22Rv1 (cell line): Measurements from ENCODE around the gene JHY.

Experiments
- H3K27ac ChIP-seq: fragments of 450-650 bp; 2 replicates; pipeline ENCODE4 v1.5.1; 2017
- ZFX ChIP-seq: fragments of 450-650 bp; IDR thresholded peaks from 2 replicates; pipeline ENCODE4 v1.6.1; 2017; ENCODE audit warnings: antibody characterized with exemption, borderline replicate concordance
- TF ChIP-seq, protein P1 (sequence below): fragments of 450-650 bp; IDR thresholded peaks from 2 replicates; pipeline ENCODE4 v1.5.1; 2017; ENCODE audit warnings: mild to moderate bottlenecking

Gene JHY

DNA sequence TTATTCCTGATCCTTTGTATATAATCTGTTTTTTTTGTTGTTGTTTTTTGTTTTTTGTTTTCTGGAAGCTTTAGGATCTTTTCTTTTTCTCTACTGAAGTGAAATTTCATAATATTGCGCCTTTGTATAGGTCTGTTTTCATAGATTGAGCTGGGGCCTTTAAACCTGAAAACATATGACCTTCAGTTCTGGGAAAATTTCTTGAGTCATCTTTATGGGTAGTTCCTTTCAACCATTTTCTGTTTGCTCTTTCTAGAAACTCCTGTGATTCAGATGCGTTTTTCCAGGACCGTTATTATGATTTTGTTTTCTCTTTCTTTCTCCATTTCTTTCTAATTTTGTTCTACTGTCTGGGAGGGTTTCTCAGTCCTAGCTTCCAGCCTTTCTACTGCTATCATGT lies 55.4 kb downstream of the JHY start:
- no peak for TF ChIP-seq ZFX
- TF ChIP-seq, protein P1, sequence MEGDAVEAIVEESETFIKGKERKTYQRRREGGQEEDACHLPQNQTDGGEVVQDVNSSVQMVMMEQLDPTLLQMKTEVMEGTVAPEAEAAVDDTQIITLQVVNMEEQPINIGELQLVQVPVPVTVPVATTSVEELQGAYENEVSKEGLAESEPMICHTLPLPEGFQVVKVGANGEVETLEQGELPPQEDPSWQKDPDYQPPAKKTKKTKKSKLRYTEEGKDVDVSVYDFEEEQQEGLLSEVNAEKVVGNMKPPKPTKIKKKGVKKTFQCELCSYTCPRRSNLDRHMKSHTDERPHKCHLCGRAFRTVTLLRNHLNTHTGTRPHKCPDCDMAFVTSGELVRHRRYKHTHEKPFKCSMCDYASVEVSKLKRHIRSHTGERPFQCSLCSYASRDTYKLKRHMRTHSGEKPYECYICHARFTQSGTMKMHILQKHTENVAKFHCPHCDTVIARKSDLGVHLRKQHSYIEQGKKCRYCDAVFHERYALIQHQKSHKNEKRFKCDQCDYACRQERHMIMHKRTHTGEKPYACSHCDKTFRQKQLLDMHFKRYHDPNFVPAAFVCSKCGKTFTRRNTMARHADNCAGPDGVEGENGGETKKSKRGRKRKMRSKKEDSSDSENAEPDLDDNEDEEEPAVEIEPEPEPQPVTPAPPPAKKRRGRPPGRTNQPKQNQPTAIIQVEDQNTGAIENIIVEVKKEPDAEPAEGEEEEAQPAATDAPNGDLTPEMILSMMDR: no peak
- no peak overlapping the region for H3K27ac ChIP-seq

DNA sequence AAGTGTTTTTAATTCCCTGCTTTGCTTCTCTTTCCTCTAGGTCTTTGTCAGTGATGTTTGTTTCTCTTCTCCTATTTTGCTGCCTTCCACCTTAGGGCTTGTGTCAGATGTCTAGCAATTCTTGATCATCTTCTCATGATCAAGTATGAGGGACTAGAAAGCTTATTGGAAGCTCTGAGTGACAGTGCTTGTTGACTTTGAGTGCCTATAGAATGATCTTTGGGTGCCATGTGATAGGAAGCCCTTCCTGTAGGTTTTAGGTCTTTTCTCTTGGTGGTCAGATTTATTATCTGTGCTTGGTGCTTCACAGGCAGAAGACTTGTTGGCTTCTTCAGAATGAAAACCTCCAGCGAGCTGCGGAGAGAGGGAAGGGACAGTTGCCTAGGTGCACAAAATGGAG lies 56.0 kb downstream of the JHY start:
- H3K27ac ChIP-seq: no peak overlapping the region
- TF ChIP-seq ZFX: no peak
- TF ChIP-seq, protein P1: no peak

DNA sequence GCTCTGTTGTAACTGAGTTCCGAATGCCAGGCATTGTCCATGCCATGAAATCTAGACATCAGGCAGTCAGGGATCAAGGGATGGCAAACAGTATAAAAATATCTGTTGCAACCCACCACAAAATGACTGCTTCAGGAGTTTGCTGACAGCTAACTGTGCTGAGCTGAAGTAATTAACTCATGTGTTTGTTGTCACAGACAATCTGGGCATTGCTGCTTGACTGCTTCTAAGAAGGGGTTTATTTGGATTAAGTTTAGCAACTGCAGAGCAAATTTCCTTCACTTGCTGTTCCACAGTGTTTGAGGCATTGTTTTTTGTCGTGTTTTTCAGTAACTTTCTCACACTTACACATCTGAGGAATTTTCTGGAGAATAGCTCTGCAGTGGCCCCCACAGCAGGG lies 68.7 kb downstream of the JHY start:
- TF ChIP-seq, protein P1: no peak
- TF ChIP-seq ZFX: no peak
- H3K27ac ChIP-seq: no peak overlapping the region

DNA sequence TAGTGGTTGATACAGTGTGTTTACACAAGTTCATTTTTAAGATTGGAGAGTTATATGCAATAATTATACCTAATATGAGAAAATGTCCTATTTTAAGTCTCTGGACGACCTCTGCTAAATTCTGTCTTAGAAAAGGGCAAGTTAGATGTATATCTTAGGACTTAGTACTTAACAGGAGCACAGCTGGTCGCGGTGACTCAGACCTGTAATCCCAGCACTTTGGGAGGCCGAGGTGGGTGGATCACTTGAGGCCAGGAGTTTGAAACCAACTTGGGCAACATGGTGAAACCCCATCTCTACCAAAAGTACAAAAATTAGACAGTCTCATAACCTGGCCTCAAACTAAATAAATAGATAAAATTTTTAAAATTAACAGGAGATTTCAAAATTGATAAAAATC lies 71.9 kb downstream of the JHY start:
- no peak overlapping the region for H3K27ac ChIP-seq
- no peak for TF ChIP-seq ZFX
- TF ChIP-seq, protein P1: no peak

DNA sequence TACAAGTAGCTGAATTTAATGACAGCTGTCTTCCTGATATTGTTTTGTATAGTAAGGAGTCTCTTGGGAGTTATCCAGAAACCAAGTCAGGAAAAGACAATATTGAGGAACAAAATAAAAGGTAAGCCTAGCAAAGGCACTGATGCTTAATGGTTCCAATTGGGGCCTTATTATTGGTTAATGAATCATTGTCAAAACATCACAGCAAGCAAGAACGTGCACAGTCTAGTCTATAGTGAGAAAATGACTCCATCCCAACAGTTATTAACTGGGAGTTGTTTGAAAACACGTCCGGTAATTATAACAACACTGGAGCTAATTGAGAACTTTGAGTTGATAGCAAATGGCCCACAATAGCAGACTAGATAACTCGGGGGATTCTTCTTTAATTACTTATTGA lies 81.4 kb downstream of the JHY start:
- TF ChIP-seq, protein P1: no peak
- no peak for TF ChIP-seq ZFX
- no peak overlapping the region for H3K27ac ChIP-seq

DNA sequence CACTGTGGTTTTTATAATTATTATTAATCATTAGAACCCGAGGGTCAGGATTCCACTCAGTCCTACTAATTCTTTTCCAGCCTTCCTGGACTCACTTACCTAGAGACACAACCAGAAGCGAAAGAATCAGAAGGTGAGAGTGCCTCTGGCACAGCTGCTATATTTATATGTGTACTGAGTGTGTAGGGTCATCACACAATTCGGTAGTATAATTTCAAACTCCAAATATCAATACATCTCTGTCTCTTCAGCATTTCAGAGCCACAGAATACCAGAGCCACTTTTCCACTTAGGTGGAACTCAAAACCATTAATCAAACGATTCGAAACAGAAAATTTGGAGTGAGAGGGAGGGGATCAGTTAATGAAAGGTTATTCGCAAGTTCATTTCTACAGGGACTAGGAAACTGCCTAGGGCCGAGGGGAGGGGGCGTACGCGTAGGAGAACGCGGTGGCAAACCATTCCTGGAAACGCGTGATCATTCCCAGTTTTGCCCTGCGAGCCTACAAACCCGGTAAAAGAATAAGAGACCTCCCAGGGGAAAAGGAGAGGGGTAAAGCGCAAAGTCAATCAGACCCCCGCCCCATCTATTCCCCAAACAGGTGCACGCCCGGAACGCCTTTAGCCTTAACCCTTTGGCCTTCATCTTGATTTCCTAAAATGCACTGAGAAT lies 93.6 kb downstream of the JHY start:
- H3K27ac ChIP-seq: no peak overlapping the region
- no peak for TF ChIP-seq ZFX
- TF ChIP-seq, protein P1: no peak

DNA sequence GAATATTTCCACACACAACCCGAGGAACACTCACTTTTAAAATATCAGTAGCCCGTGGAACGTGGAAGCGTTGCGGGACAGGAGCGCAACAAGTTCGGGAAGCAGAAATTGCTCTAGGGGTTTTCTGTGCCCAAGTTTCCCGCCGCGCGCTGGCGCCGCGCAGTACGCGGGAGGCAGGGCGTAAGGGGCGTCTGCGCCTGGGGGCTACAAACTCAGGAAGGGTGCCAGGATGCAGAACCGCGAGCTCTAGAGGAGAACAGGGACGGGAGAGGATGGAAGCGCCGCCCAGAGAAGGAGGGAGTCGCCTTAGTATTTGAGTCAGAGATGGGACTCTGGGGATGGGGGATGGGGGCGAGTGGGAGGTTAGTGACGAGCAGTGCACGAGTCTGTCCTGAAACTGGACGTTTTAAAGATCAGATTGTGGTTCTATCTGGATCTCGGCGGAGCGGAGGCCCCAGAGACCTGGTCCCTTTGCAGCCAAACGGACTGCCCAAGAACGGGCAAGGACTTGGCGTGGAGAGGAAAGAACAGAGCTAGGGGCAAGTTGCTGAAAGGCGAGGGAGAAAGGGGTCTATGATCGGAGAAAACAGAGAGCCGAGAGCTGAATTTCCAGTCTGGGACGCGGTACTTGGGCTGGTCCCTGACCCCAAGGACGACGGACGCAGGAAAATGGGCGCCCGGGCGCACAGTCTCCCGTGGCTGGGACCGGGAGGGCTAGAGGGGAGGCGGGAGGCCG lies 94.3 kb downstream of the JHY start:
- H3K27ac ChIP-seq: no peak overlapping the region
- TF ChIP-seq, protein P1: no peak
- no peak for TF ChIP-seq ZFX
